DND-41 (cell line): ENCODE results near the gene CLMN.

Experiments
- ATAC-seq: fragments of 200-7000 bp; cut with Tn5 transposase; 3 replicates; pipeline ENCODE4 v1.9.1; 2021; ENCODE audit warnings: low read depth; ENCODE audit not compliant: insufficient read depth
- DNase-seq: peaks from one replicate; pipeline ENCODE4 v3.0.0-alpha.2; 2020
- H2AFZ ChIP-seq: 2 replicates; pipeline ENCODE4 v1.6.0; 2012; ENCODE audit warnings: low read depth, low read length
- H3K27ac ChIP-seq: 2 replicates; pipeline ENCODE4 v1.5.1; 2012; ENCODE audit warnings: low read length, inconsistent platforms
- H3K27me3 ChIP-seq: fragments of 200-600 bp; sonication (generic); 2 replicates; pipeline ENCODE4 v1.6.0; 2012; ENCODE audit warnings: low read length, mild to moderate bottlenecking, inconsistent platforms; ENCODE audit not compliant: insufficient read depth, poor library complexity
- H3K36me3 ChIP-seq: 2 replicates; pipeline ENCODE4 v1.5.1; 2012; ENCODE audit warnings: low read length, inconsistent platforms; ENCODE audit not compliant: insufficient read depth
- H3K4me1 ChIP-seq: 2 replicates; pipeline ENCODE4 v1.5.1; 2012; ENCODE audit warnings: mild to moderate bottlenecking, low read length; ENCODE audit not compliant: insufficient read depth
- H3K4me2 ChIP-seq: 2 replicates; pipeline ENCODE4 v1.6.0; 2012; ENCODE audit warnings: mild to moderate bottlenecking, moderate library complexity, low read length, inconsistent platforms; ENCODE audit not compliant: insufficient read depth
- H3K4me3 ChIP-seq, 2 experiments: fragments of 200-600 bp in 1 of 2; shearing (Covaris generic) in 1 of 2; 2 replicates each; pipeline ENCODE4 v1.5.1; 2012 to 2016; ENCODE audit warnings: inconsistent platforms in 2 of 2, low read length in 2 of 2, mild to moderate bottlenecking in 2 of 2, low read depth in 1 of 2, moderate library complexity in 1 of 2
- H3K79me2 ChIP-seq: 2 replicates; pipeline ENCODE4 v1.6.0; 2012; ENCODE audit warnings: low read length, inconsistent platforms; ENCODE audit not compliant: insufficient read depth
- H3K9ac ChIP-seq: 2 replicates; pipeline ENCODE4 v1.6.0; 2012; ENCODE audit warnings: low read depth, mild to moderate bottlenecking, inconsistent platforms, low read length, moderate library complexity
- H3K9me3 ChIP-seq: 2 replicates; pipeline ENCODE4 v1.5.1; 2012; ENCODE audit warnings: low read length, moderate library complexity, mild to moderate bottlenecking, inconsistent platforms; ENCODE audit not compliant: insufficient read depth, severe bottlenecking
- H4K20me1 ChIP-seq: 2 replicates; pipeline ENCODE4 v1.6.0; 2012; ENCODE audit warnings: low read length; ENCODE audit not compliant: insufficient read depth
- EZH2 ChIP-seq: IDR thresholded peaks from 3 replicates; pipeline ENCODE4 v1.6.1; 2012; ENCODE audit warnings: borderline replicate concordance, low read depth, mild to moderate bottlenecking, moderate library complexity, low read length, inconsistent platforms; ENCODE audit not compliant: severe bottlenecking
- TF ChIP-seq, protein P1 (sequence below): IDR thresholded peaks from 2 replicates; pipeline ENCODE4 v1.5.1; 2012; ENCODE audit warnings: borderline replicate concordance, low read length, moderate library complexity, mild to moderate bottlenecking; ENCODE audit not compliant: poor library complexity, severe bottlenecking; ENCODE audit errors: extremely low read depth

The CLMN gene

DNA sequence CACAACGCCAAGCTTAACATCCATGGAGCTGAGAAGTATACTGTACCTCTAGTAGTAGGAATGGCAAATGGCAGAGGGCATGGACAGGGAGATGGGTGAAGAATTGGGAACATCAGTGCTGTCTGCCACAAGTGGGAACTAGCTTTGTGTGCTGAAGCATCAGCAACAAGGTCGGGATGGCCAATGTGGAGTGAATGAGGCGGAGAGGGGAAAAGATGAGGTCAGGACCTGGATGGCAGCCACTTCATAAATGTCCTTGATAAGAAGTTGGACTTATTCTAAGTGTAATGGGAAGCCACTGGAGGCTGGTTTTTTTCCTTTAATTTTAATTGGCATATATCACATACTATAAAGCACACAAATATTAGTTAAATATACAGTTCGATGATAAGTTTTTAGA is 21.9 kb upstream of the CLMN start:
- Histone ChIP-seq H3K27ac (no peak overlapping the region), H2AFZ (no peak overlapping the region), H4K20me1 (no peaks in the 10 kb centered on the region)

DNA sequence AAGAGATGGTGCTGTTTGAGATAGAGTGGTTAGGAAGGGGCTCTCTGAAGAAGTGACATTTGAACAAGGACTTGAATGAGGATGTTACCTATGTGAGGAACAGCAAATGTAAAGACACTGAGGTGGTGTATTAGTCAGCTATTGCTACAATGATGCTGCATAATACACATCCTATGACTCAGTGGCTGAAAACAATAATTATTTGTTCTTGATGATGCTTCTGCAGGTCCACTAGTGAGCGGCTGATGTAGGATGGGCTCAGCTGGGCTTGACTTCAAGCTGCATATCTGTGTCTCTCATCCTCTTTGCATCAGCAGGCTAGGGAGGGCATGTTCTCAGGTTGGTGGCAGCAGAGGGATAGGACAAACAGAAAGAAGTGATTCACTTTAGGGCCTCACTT is 21.4 kb upstream of the CLMN start:
- Histone ChIP-seq H3K27ac (no peak overlapping the region), H2AFZ (no peak overlapping the region), H3K36me3 (no peaks in the 10 kb centered on the region), H3K4me1 (no peaks in the 10 kb centered on the region), H3K4me3 (no peak overlapping the region), H3K4me2 (no peak overlapping the region), H4K20me1 (no peaks in the 10 kb centered on the region), H3K9me3 (no peaks in the 10 kb centered on the region), H3K9ac (no peak overlapping the region), H3K79me2 (no peaks in the 10 kb centered on the region), H3K27me3 (peaks cover 2% of the 10 kb centered on the region)
- TF ChIP-seq, protein P1, sequence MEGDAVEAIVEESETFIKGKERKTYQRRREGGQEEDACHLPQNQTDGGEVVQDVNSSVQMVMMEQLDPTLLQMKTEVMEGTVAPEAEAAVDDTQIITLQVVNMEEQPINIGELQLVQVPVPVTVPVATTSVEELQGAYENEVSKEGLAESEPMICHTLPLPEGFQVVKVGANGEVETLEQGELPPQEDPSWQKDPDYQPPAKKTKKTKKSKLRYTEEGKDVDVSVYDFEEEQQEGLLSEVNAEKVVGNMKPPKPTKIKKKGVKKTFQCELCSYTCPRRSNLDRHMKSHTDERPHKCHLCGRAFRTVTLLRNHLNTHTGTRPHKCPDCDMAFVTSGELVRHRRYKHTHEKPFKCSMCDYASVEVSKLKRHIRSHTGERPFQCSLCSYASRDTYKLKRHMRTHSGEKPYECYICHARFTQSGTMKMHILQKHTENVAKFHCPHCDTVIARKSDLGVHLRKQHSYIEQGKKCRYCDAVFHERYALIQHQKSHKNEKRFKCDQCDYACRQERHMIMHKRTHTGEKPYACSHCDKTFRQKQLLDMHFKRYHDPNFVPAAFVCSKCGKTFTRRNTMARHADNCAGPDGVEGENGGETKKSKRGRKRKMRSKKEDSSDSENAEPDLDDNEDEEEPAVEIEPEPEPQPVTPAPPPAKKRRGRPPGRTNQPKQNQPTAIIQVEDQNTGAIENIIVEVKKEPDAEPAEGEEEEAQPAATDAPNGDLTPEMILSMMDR = no peak
- TF ChIP-seq EZH2 = no peak
- DNase-seq (no peak), ATAC-seq (no peak)

More for the DNA sequence above, 21.9 kb upstream of the CLMN start:
- H3K4me2 ChIP-seq = no peak overlapping the region
- no peak overlapping the region for H3K4me3 ChIP-seq
- DNase-seq (no peak), ATAC-seq (no peak)
- no peaks in the 10 kb centered on the region for H3K9me3 ChIP-seq
- H3K79me2 ChIP-seq = no peaks in the 10 kb centered on the region
- H3K9ac ChIP-seq = no peak overlapping the region
- H3K4me1 ChIP-seq = no peaks in the 10 kb centered on the region
- H3K36me3 ChIP-seq = no peaks in the 10 kb centered on the region
- TF ChIP-seq EZH2 = no peak
- H3K27me3 ChIP-seq = peaks cover 2% of the 10 kb centered on the region

- Histone ChIP-seq H3K9me3 (no peaks in the 10 kb centered on the region), H3K4me1 (no peaks in the 10 kb centered on the region), H3K4me3 (no peak overlapping the region), H4K20me1 (no peaks in the 10 kb centered on the region), H2AFZ (no peak overlapping the region), H3K4me2 (no peak overlapping the region), H3K36me3 (no peaks in the 10 kb centered on the region), H3K27me3 (peaks cover 2% of the 10 kb centered on the region), H3K9ac (no peak overlapping the region), H3K79me2 (no peaks in the 10 kb centered on the region), H3K27ac (no peak overlapping the region)
- TF ChIP-seq, protein P1 = no peak
- TF ChIP-seq EZH2 = no peak
- ATAC-seq (no peak), DNase-seq (no peak)
These were observed 20.5 kb upstream of the CLMN start for GRCh38 chr14:95340201-95340697.

GRCh38 chr14:95339301-95339865 is 19.7 kb upstream of the CLMN start:
- no peak overlapping the region for H3K27ac ChIP-seq
- H3K4me1 ChIP-seq = no peaks in the 10 kb centered on the region
- H3K4me3 ChIP-seq = no peak overlapping the region
- ATAC-seq (no peak), DNase-seq (no peak)
- no peak overlapping the region for H3K9ac ChIP-seq
- H3K4me2 ChIP-seq = no peak overlapping the region
- no peaks in the 10 kb centered on the region for H3K36me3 ChIP-seq
- no peaks in the 10 kb centered on the region for H3K9me3 ChIP-seq
- H3K27me3 ChIP-seq = peaks cover under 1% of the 10 kb centered on the region
- TF ChIP-seq EZH2 = no peak
- TF ChIP-seq, protein P1 = no peak
- no peak overlapping the region for H2AFZ ChIP-seq
- no peaks in the 10 kb centered on the region for H4K20me1 ChIP-seq
- no peaks in the 10 kb centered on the region for H3K79me2 ChIP-seq
